Suppressor macrophage treated with lipopolysaccharide for 4 hours (primary cell): ENCODE results near the gene RGMB.
"Not testable (repeated sequence)": the region's sequence is repeated elsewhere in the genome, so short reads cannot be mapped to it uniquely, and the experiment has no call there.

Experiments used
- DNase-seq: peaks from one replicate; pipeline ENCODE4 v3.0.0-alpha.2; 2020

The RGMB gene, protein sequence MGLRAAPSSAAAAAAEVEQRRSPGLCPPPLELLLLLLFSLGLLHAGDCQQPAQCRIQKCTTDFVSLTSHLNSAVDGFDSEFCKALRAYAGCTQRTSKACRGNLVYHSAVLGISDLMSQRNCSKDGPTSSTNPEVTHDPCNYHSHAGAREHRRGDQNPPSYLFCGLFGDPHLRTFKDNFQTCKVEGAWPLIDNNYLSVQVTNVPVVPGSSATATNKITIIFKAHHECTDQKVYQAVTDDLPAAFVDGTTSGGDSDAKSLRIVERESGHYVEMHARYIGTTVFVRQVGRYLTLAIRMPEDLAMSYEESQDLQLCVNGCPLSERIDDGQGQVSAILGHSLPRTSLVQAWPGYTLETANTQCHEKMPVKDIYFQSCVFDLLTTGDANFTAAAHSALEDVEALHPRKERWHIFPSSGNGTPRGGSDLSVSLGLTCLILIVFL

DNA sequence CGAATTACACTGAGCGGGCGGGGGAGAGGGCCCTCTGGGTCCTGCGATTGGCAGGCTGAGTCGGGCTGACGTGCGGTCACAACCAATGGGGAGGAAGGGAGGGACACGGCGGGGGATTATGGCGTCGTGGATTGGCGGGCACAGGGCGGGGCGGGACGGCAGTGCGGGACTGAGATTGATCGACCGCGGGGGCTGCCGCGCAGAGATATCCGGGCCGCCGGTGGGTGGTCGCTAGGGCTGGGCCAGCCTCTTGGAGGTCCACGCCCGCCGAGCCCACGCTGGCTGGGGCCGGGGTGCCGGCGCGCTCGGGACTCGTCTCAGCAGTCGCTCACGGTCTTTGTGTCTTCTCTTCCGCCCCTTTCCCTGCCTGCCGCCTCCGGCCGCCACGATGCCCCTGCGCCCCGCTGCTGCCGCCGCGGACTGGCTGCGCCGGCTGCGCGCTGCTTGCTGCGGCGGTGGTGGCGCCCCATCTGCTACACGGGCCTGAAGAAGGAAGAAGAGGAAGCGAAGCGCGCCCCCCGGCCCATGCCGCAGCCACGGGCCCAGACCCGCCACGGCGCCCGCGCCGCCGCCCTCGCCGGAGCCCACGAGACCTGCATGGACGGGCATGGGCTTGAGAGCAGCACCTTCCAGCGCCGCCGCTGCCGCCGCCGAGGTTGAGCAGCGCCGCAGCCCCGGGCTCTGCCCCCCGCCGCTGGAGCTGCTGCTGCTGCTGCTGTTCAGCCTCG, at the start of gene RGMB:
Gene RGMB (plus strand): TSS at position 200 of the 728 bp plus-strand sequence. CDS start 408 bp downstream, at position 608.
- peak; percentile 90 for DNase-seq

DNA sequence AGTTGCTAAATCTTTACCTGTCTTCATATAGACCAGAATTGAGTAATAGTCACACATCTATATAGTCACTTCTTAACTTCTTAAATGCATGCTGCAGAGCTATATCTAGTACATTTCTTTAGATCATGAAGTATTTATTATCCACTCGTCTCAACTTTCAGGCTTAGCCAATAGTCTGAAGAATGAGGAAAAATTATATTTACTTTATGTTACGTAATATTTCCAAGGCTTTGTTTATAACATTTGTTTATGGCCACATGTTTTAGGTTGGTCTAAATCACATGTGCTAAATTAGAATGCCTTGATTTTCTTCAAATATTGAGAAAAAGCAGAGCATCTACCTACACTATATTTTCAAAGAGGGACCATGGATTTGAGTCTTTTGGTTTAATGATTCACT, 47.2 kb upstream of the RGMB start:
- no peak for DNase-seq

DNA sequence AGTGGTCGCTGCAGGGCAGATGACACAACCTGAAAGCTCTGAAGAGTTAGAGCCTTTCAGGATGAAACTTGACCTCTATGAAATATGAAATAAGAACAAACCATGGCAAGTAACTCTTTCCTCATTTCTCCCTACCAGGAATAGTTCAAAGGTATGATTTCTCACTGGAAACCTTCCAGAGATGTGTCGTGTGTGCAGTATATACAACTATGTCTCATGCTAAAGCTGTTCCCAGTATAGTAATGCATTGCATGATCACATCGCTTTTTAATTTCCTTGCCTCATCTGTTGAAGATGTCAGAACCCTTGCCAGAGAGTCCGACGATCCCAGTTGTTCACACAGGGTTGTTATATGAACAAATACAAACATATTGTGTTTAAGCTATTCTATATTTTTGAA, 45.8 kb upstream of the RGMB start:
- DNase-seq: no peak

DNA sequence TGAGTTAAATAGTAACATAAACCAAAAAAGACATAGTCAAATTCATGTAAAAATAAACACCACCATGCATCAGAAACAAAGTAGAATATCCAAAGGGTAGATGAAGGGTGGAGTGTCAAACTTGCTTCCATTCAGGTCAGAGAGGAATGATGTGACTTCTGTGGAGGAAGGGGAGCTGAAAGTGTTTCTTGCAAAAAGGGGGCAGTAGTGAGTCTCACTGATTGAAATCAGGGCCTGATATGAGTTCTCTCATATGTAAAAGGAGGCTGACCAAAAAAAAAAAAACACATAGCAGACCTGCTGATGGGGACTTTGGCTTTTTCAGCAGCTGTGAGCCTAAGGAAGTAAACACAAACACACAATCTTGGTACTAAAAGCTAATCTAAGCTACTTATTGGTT, 38.8 kb upstream of the RGMB start:
- no peak for DNase-seq

DNA sequence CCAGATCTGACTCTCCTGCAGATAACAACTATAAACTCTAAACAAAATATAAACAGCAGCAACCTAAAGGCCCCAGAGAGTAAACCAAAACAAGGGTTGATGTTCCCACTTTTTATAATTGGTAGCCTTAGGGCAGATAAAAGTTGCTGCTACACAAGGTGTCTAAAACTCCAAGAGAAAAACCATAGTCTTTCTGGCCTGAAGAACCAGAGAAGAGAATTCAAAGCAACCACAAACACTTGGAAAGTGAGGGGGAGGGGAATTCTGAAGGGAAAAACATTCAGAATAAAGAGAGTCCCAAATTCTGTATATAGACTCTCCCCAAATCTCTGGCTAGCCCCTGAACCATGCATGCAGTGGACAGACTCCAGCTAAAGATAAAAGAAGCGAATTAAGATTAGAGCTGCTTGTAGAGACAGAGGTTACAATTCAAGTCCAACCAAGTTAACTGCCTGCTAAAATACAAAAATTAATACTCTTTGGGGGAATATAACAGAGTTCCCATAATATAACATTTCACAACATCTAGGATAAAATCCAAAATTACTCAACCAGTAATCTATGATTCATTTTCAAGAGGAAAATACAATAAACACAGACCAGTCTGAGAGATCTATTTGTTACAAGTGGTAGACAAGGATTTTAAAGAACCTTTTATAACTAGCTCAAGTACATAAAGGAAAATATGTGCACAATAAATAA, 37.5 kb upstream of the RGMB start:
- no peak for DNase-seq

DNA sequence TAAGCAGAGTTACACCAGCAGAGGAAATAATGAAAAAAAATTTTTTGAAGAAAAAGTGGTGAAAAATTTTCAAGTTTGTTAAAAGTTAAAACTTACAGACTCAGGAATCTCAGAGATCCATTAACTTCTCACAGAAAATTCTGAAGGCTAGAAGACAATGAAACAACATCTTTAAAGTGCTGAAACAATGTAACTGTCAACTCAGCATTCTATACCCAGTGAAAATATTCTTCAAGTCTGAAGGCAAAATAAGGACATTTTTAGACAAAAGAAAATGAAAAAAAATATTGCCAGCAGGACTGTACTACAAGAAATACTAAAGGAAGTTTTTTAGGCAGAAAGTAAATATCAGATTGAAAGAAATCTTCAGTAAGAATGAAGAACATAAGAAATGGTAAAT, 36.7 kb upstream of the RGMB start:
- DNase-seq: no peak

DNA sequence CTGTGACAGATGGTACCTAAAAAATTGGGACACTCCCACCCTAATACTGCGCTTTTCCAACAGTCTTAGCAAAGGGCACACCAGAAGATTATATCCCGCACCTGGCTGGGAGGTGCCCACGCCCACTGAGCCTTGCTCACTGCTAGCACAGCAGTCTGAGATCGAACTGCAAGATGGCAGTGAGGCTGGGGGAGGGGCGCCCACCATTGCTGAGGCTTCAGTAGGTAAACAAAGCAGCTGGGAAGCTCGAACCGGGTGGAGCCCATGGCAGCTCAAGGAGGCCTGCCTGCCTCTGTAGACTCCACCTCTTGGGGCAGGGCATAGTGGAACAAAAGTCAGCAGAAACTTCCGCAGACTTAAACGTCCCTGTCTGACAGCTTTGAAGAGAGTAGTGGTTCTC, 36.0 kb upstream of the RGMB start:
- DNase-seq: not testable (repeated sequence)

DNA sequence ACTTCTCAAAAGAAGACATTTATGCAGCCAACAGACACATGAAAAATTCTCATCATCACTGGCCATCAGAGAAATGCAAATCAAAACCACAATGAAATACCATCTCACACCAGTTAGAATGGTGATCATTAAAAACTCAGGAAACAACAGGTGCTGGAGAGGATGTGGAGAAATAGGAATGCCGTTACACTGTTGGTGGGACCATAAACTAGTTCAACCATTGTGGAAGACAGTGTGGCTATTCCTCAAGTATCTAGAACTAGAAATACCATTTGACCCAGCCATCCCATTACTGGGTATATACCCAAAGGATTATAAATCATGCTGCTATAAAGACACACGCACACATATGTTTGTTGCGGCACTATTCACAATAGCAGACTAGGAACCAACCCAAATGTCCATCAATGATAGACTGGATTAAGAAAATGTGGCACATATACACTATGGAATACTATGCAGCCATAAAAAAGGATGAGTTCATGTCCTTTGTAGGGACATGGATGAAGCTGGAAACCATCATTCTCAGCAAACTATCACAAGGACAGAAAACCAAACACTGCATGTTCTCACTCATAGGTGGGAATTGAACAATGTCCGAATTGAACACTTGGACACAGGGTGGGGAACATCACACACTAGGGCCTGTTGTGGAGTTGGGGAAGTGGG, 34.8 kb upstream of the RGMB start:
- DNase-seq: not testable (repeated sequence)

DNA sequence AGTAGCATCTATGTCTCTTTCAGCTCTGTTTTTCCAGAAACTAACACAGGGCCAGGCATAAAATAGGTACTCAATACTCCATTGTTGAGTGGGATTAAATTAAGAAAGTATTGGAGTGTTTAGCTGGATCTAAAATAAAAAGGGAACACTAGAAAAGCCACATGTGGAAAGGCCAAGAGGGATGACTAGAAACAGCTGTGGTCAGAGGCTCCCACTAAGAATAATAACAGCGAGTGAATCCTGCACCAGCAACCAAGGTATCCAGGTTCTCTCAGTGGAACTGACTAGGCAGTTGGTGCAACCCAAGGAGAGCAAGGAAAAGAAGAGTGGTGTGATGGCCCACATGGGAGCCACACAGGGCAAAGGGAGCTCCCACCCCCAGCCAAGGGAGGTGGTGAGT, 31.5 kb upstream of the RGMB start:
- no peak for DNase-seq

DNA sequence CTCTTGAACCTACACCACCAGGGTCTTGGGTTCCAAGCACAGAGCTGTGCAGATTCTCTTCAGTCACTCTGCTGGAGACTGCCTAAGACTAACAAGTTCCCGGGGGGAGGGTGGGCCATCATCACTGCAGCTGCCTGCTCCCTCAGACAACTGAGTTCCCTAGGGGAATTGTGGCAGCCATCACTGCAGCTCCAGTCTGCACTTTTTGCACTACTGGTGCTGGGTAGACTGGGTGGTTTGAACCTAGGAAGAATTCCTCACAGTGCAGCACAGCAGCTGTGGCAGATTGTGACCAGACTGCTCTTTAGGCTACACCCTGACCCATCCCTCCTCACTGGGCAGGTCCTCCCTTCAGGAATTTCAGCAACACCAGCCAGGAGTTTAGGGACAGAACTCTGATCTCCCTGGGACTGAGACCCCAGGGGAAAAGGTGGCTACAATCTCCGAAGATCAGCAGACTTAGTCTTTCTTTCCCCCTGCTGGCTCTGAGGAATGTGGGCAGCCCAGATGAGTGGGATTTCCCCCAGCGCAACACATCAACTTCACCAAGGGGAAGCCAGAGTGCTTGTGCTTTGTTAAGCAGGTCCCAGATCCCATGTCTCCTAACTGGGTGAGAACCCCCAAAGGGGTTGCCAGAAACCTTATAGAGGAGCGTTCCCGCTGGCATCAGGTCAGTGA, 30.9 kb upstream of the RGMB start:
- DNase-seq: no peak

DNA sequence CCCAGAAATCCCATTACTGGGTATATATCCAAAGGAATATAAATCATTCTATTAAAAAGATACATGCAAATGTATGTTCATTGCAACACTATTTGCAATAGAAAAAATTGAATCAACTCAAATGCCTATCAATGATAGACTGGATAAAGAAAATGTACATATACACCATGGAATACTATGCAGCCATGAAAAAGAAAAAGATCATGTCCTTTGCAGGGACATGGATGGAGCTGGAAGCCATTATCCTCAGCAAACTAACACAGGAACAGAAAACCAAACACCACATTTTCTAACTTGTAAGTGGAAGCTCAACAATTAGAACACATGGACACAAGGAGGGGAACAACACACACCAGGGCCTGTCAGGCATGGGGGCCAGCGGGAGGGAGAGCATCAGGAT, 25.2 kb upstream of the RGMB start:
- not testable (repeated sequence) for DNase-seq

DNA sequence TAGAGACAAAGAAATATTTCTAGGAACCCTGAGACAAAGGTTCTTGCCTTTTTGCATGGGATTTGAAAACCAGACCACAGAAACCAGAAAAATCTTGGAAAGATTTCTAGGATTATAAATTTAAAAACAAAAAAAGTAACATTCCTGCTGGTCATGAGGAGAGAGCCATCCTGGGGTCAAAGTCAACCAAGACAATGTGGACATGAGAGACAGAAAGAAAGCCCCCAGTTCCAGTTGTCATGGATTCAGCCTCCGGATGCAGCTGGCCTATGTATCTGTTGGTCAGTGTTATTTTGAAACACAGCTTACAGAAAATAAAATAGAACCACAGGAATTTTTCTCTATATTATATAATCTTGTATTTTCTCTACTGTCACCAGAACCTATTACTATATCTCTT, 24.4 kb upstream of the RGMB start:
- DNase-seq: no peak

DNA sequence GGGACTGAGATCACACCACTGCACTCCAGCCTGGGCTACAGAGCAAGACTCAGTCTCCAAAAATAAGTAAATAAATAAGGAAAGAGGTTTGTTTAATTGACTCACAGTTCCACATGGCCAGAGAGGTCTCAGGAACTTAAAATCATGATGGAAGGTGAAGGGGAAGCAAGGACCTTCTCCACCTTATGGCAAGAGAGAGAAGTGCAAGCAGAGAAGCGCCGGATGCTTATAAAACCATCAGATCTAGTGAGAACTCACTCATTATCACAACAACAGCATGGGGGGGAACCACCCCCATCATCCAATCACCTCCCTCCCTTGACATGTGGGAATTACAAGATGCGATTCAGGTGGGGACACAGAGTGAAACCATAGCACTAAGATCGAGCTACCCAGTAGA, 22.8 kb upstream of the RGMB start:
- no peak for DNase-seq

DNA sequence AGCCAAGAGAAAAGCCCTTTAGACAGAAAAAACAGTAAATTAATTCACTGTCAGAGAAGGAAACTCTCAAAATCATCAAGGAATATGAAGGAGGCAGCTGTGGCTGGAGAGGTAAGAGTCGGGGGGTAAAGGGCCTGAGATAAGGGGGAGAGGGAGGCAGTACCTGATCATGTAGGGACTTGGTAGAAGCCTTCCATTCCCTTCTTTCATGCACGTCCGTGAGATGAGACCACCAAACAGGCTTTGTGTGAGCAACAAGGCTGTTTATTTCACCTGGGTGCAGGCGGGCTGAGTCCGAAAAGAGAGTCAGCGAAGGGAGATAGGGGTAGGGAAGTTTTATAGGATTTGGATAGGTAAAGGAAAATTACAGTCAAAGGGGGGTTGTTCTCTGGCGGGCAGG, 21.1 kb upstream of the RGMB start:
- not testable (repeated sequence) for DNase-seq

DNA sequence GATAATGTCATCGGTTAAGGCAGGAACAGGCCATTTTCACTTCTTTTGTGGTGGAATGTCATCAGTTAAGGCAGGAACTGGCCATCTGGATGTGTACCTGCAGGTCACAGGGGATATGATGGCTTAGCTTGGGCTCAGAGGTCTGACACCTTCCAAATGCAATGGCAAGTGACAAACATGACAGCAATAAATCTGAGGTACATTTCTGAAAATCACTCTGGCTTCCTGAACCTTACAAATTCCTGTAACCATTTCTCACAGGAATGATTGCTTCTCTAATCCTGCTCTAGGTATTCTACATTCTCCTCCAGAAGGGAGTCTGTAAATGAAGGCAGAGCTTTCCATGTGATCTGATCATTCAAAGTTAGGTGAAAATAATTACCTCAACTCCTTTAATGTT, 20.7 kb upstream of the RGMB start:
- not testable (repeated sequence) for DNase-seq

DNA sequence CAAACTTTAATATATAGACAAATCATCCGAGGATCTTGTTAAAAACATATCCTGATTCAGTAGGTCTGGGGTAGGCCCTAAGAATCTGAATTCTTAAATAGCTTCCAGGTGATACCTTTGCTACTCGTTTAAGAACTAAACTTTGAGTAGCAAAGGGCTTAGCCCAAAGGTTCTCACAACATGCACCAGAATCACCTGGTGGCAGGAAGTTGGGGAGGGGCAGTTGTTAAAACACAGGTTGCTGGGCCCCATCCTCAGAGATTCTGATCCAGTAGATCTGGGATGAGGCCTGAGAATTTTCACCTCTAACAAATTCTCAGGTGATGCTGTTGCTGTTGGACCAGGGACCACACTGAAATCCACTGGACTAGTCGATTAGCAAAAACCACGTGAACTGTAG, 20.0 kb upstream of the RGMB start:
- no peak for DNase-seq

DNA sequence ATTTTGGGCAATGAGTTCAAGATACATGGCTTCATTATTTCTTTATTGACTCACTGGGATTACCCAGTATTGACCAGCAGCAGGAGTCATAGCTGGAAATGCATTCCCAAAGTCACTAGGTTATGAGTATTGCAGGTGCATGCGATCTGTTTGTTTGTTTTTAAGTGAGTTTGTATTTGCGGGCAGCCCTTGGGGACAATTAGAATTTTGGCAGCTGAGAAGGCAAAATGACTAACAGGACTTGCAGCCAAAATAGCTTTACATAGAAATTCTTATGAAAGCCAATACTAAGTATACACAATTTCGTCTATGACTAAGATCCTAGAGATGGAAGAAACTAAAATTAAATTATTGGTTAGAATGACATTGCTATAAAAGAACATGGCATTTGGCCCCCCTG, 18.1 kb upstream of the RGMB start:
- no peak for DNase-seq

DNA sequence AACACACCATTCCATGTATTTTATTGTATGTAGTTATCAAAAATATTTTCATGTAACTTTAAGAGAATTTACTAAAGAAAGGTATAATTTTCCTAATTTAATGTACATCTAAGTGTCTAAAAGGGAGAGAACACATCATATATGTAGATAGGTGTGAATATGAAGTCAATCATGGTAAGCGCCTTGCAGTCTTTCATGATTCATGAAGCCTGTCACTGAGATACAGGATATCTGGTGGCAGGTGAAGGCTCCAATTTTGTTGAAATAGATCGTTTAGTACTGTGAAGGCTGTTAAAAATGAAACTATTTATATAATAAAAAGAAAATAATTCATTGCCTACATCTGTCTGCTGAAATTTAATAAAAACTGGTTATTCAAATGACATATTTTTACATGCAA, 15.5 kb upstream of the RGMB start:
- DNase-seq: no peak

DNA sequence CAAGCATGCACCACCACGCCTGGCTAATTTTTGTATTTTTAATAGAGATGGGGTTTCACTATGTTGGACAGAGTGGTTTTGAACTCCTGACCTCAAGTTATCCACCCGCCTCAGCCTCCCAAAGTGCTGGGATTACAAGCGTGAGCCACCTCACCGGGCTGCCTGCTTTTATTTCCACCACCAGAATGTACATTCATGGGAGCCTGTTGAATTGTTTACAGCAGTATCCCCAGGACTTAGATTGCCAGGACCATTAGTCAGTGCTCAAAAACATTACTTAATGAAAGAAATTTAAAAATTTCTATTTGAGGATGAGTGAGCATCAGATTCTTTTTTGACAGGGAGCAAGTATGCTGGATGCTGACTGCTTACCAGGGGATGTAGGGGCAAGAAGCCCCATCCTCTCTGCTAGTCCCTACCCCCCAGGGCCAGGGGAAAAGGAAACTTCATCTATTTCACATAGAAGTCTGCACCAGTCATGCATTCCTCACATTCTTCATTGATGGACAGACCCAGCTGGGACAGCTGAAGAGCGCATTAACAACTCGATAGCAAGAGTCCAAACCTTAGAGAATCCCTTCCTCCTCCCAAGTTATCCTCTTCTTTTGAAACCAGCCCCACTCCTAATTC, 10.3 kb upstream of the RGMB start:
- DNase-seq: no peak

DNA sequence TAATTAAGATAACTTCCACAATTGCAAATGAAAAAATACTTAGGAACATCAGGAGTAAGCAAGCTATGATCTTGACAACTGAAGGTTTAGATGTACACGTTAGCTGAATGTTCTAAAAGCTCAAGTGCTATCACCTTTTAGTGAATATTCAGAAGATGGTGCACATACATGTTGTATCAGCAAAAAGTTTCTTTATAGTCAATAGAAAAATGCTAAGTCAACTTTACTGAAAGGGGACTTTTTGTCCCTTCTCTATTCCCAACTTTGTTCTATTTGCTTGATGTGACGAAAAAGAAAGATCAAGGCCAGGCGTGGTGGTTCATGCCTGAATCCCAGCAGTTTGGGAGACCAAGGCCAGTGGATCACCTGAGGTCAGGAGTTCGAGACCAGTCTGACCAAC, 7.6 kb upstream of the RGMB start:
- DNase-seq: no peak

DNA sequence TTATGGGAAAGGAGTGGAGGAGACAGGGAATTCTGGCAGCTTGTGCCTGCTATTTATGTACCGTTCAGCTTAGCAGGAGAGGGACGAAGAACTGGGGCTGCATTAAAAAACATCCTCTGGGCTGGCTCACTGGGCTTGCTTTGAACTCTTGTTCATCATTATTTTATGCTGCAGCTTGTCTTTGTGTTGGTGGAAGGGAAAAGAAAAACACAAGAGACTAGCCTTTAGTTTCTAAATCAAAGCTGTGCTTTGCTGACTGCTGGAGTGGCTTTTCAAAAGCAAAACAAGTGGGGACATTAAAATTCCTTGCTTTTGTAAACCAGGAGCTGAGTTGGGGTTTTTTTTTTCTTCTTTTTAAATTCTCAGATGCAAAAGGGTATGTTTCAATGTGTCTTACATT, 5.9 kb upstream of the RGMB start:
- no peak for DNase-seq
